ENCODE measurements around the gene PCSK2. TPM values are rescaled to one million over a fixed set of nuclear protein-coding genes. Genes with fewer than 3 reads are reported as not detected.

The PCSK2 gene
- polyA plus RNA-seq, 3 donors, result not detected

GRCh38 chr20:17343091-17343490 is 116.3 kb downstream of the PCSK2 start:
- H3K4me2 ChIP-seq (replicated peaks; ENCODE audit: extremely low read depth, low read length, poor library complexity, severe bottlenecking), result no peak overlapping the region
- Mint-ChIP-seq H3K4me1 (no peaks in the 10 kb centered on the region), H3K27me3 (ENCODE audit: low read depth in 3 of 3) (peaks cover 0 to 6% (median 0%) of the 10 kb centered on the region in 3 donors), H3K27ac (no peak overlapping the region), H3K36me3 (no peaks in the 10 kb centered on the region), H3K4me3 (no peak overlapping the region), H3K9me3 (peaks cover 0 to 6% (median 2%) of the 10 kb centered on the region in 7 donors)
- H3K36me3 ChIP-seq (replicated peaks in 1 of 2; ENCODE audit: control insufficient read depth in 1 of 2, insufficient read depth in 2 of 2, low read length in 2 of 2), result no peaks in the 10 kb centered on the region
- no CpG with 5 or more reads among the region's 1 CpG for WGBS (ENCODE audit: insufficient coverage)
- H3K9me3 ChIP-seq (replicated peaks in 1 of 2; ENCODE audit: control insufficient read depth in 1 of 2, insufficient read depth in 1 of 2, low read length in 2 of 2), result no peaks in the 10 kb centered on the region
- H3K9ac ChIP-seq (ENCODE audit: insufficient read depth, low read length, poor library complexity, severe bottlenecking), result no peak overlapping the region
- H3K79me2 ChIP-seq (ENCODE audit: insufficient read depth, low read length), result no peaks in the 10 kb centered on the region
- H3K4me1 ChIP-seq (ENCODE audit: control insufficient read depth in 1 of 2, insufficient read depth in 2 of 2, low read length in 2 of 2), result no peaks in the 10 kb centered on the region
- no peak for DNase-seq
- H4K20me1 ChIP-seq (ENCODE audit: insufficient read depth, low read length), result no peaks in the 10 kb centered on the region
- no peak overlapping the region for H3K27ac ChIP-seq (ENCODE audit: low read depth in 1 of 2, low read length in 2 of 2)
- TF ChIP-seq CTCF (IDR thresholded peaks at IDR 0.05), result no peak
- intact Hi-C loops (cut with micrococcal nuclease), result no loop called here
- H3K4me3 ChIP-seq (replicated peaks in 1 of 3; ENCODE audit: low read depth in 2 of 3, low read length in 3 of 3), result no peak overlapping the region
- H3K27me3 ChIP-seq (ENCODE audit: control insufficient read depth in 2 of 2, insufficient read depth in 2 of 2, low read length in 2 of 2), result no peaks in the 10 kb centered on the region
- no peak overlapping the region for H2AFZ ChIP-seq (ENCODE audit: insufficient read depth, low read depth, low read length, poor library complexity, severe bottlenecking)

- 100% methylated on average over 1 of the region's 13 CpGs for WGBS (ENCODE audit: insufficient coverage)
- H4K20me1 ChIP-seq (ENCODE audit: insufficient read depth, low read length), result no peaks in the 10 kb centered on the region
- DNase-seq, result no peak
- TF ChIP-seq CTCF (IDR thresholded peaks at IDR 0.05), result no peak
- no peak overlapping the region for H2AFZ ChIP-seq (ENCODE audit: insufficient read depth, low read depth, low read length, poor library complexity, severe bottlenecking)
- H3K4me1 ChIP-seq (ENCODE audit: control insufficient read depth in 1 of 2, insufficient read depth in 2 of 2, low read length in 2 of 2), result no peaks in the 10 kb centered on the region
- intact Hi-C loops (cut with micrococcal nuclease), result no loop called here
- no peaks in the 10 kb centered on the region for H3K36me3 ChIP-seq (replicated peaks in 1 of 2; ENCODE audit: control insufficient read depth in 1 of 2, insufficient read depth in 2 of 2, low read length in 2 of 2)
- no peaks in the 10 kb centered on the region for H3K27me3 ChIP-seq (ENCODE audit: control insufficient read depth in 2 of 2, insufficient read depth in 2 of 2, low read length in 2 of 2)
- Mint-ChIP-seq H3K27ac (no peak overlapping the region), H3K4me1 (no peaks in the 10 kb centered on the region), H3K36me3 (no peaks in the 10 kb centered on the region), H3K4me3 (no peak overlapping the region), H3K27me3 (ENCODE audit: low read depth in 3 of 3) (peaks cover 0 to 6% (median 0%) of the 10 kb centered on the region in 3 donors), H3K9me3 (peaks cover 0 to 6% (median 2%) of the 10 kb centered on the region in 7 donors)
- H3K27ac ChIP-seq (ENCODE audit: low read depth in 1 of 2, low read length in 2 of 2), result no peak overlapping the region
- H3K9me3 ChIP-seq (replicated peaks in 1 of 2; ENCODE audit: control insufficient read depth in 1 of 2, insufficient read depth in 1 of 2, low read length in 2 of 2), result no peaks in the 10 kb centered on the region
- H3K79me2 ChIP-seq (ENCODE audit: insufficient read depth, low read length), result no peaks in the 10 kb centered on the region
- H3K4me2 ChIP-seq (replicated peaks; ENCODE audit: extremely low read depth, low read length, poor library complexity, severe bottlenecking), result no peak overlapping the region
- H3K4me3 ChIP-seq (replicated peaks in 1 of 3; ENCODE audit: low read depth in 2 of 3, low read length in 3 of 3), result no peak overlapping the region
- H3K9ac ChIP-seq (ENCODE audit: insufficient read depth, low read length, poor library complexity, severe bottlenecking), result no peak overlapping the region
These were observed 117.0 kb downstream of the PCSK2 start for GRCh38 chr20:17343656-17344452.

All from CD14-positive monocyte (primary cell).